ENCODE data around the gene CNTN5.

The CNTN5 gene

DNA sequence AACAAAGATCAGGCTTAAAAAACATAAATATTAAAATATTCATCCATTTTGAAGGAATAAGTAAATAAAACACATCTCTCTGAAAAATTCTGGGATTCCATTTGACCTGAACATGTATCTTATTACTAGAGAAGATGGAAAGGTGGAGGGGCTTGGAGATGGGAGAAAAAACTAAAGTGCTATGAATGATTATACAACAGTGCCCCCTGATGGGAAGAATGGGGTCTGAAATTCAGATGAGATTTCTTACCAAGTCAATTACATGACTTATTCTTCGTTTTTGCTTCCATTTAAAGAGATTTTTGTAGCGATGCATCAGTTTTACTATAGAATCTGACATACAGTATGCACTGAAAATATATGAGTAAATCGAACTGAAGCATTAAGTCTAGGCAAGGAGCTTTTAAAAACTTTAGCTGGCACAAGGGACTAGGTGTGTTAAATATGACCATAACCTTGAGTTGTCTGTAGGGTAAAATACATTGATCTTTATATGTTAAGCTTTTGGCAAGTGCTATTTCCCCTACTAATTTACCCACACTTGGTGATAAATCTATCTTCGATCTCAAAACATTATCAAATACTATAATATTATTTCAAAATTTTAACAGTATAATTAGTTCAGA is 718.8 kb downstream of the CNTN5 start:
- Histone ChIP-seq H3K9me3 (ENCODE audit: insufficient read depth, low read depth, low read length) (no peaks in the 10 kb centered on the region), H3K27me3 (ENCODE audit: insufficient read depth, low read length) (no peaks in the 10 kb centered on the region), H3K9ac (ENCODE audit: low read depth, low read length) (no peak overlapping the region), H3K36me3 (ENCODE audit: insufficient read depth, low read length) (no peaks in the 10 kb centered on the region), H3K4me1 (ENCODE audit: insufficient read depth, low read length) (no peaks in the 10 kb centered on the region), H3K27ac (ENCODE audit: low read depth, low read length) (no peak overlapping the region), H3K4me3 (ENCODE audit: low read length) (no peak overlapping the region)
- 51% methylated on average over 3 of the region's 4 CpGs for WGBS

DNA sequence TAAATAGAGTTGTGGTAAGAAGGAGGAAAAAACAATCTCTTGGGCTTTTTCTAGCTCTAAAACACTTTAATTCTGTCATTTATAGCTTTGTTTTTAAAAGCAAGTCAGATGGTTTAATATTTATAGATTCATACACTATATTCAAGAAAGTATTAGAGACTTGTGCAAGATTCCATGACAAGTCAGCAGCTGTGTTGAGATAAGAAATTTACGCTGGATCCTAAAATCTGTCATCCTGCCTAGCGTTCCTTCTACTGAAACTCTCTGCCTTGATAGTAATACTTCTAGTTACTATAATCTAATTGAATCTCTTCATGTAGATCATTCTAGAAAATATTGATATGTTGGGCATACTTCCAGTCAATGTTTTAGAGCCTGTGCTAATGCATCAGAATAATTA is 721.8 kb downstream of the CNTN5 start:
- no peaks in the 10 kb centered on the region for H3K27me3 ChIP-seq (ENCODE audit: insufficient read depth, low read length)
- WGBS: 71% methylated on average over 1 of the region's 2 CpGs
- no peaks in the 10 kb centered on the region for H3K36me3 ChIP-seq (ENCODE audit: insufficient read depth, low read length)
- no peak overlapping the region for H3K9ac ChIP-seq (ENCODE audit: low read depth, low read length)
- no peak overlapping the region for H3K4me3 ChIP-seq (ENCODE audit: low read length)
- no peak overlapping the region for H3K27ac ChIP-seq (ENCODE audit: low read depth, low read length)
- H3K9me3 ChIP-seq (ENCODE audit: insufficient read depth, low read depth, low read length): no peaks in the 10 kb centered on the region
- H3K4me1 ChIP-seq (ENCODE audit: insufficient read depth, low read length): no peaks in the 10 kb centered on the region

DNA sequence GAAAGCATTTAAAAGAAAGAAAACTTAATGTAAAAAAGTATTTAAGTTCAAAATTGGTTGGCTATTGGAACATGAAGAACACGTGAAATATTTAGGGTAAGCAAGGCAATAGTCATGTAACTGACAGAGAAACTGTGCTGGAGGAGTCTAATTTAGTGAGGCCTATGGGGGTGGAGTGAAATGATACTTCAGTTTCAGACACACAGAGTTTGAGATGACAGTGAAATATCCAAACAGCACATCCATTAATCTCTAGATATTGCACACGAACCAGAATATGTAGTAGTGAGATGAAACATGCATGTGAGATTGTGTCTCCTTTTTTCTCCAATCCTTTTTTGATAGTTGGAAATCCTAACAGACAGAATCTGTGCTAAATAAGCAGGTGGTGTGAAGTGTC is 739.0 kb downstream of the CNTN5 start:
- Histone ChIP-seq H3K27me3 (ENCODE audit: insufficient read depth, low read length) (no peaks in the 10 kb centered on the region), H3K9ac (ENCODE audit: low read depth, low read length) (no peak overlapping the region), H3K9me3 (ENCODE audit: insufficient read depth, low read depth, low read length) (no peaks in the 10 kb centered on the region), H3K4me1 (ENCODE audit: insufficient read depth, low read length) (no peaks in the 10 kb centered on the region), H3K4me3 (ENCODE audit: low read length) (no peak overlapping the region), H3K36me3 (ENCODE audit: insufficient read depth, low read length) (no peaks in the 10 kb centered on the region), H3K27ac (ENCODE audit: low read depth, low read length) (no peak overlapping the region)
- WGBS: 95% methylated on average over 2 of the region's 2 CpGs

DNA sequence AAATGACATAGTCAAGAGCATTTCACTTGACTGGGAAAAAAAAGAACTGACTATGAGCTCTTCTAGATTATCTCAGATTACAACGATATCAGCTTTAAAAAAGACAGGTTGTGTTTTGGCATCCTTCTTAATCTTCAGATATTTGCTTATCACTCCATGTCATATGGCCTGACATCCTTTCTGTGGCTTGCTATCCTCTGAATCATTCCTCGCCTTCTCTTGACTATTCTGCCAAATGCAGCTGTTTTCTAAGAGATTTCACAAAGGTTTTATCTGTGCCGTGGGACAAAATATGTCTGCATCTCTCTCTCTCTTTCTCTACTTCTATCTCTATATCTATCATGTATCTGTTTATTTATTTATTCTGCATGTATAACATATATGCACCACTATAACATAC is 746.1 kb downstream of the CNTN5 start:
- H3K9me3 ChIP-seq (ENCODE audit: insufficient read depth, low read depth, low read length): no peaks in the 10 kb centered on the region
- H3K9ac ChIP-seq (ENCODE audit: low read depth, low read length): no peak overlapping the region
- WGBS: 90% methylated on average over 3 of the region's 3 CpGs
- H3K36me3 ChIP-seq (ENCODE audit: insufficient read depth, low read length): no peaks in the 10 kb centered on the region
- no peak overlapping the region for H3K27ac ChIP-seq (ENCODE audit: low read depth, low read length)
- no peaks in the 10 kb centered on the region for H3K4me1 ChIP-seq (ENCODE audit: insufficient read depth, low read length)
- H3K4me3 ChIP-seq (ENCODE audit: low read length): no peak overlapping the region
- H3K27me3 ChIP-seq (ENCODE audit: insufficient read depth, low read length): no peaks in the 10 kb centered on the region

DNA sequence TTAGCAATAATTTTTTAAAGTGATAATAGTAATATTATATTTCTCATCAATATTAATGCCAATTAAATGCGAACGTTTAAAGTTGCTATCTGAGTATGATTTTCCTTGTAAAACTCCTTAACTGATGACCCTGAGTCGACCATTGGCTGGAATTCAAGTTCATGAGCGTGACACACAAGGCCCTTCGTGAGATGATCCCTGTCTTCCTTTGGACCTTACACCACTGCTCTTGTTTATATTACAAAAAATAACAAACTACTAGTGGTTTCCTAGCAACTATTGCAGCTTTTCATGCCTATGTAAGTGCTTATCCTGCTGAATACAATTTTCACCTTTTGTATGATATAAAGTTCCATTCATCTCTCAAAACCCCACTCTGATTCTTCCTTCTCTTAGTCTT is 752.9 kb downstream of the CNTN5 start:
- WGBS: 86% methylated on average over 5 of the region's 5 CpGs
- no peaks in the 10 kb centered on the region for H3K9me3 ChIP-seq (ENCODE audit: insufficient read depth, low read depth, low read length)
- no peaks in the 10 kb centered on the region for H3K36me3 ChIP-seq (ENCODE audit: insufficient read depth, low read length)

DNA sequence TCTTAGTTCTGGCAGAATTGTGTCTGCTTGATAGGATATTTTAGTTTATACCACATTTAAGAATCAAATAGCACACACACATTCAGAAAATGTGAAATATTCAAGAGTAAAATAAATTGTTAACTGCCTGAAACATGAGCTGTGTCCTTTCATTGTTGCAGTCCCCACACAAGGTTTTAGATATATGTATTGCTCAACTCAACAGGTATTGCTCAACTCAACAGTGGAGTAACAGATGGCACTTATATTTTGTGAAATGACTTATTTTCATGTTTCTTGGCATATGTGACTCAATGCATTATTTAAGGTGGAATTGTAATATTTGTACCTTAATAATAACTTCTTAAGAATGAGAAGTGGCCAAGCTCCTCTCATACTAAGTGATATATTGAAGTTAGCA is 760.3 kb downstream of the CNTN5 start:
- Histone ChIP-seq H3K9me3 (ENCODE audit: insufficient read depth, low read depth, low read length) (no peaks in the 10 kb centered on the region), H3K4me3 (ENCODE audit: low read length) (no peak overlapping the region), H3K36me3 (ENCODE audit: insufficient read depth, low read length) (no peaks in the 10 kb centered on the region), H3K9ac (ENCODE audit: low read depth, low read length) (no peak overlapping the region), H3K27ac (ENCODE audit: low read depth, low read length) (no peak overlapping the region), H3K4me1 (ENCODE audit: insufficient read depth, low read length) (no peaks in the 10 kb centered on the region), H3K27me3 (ENCODE audit: insufficient read depth, low read length) (no peaks in the 10 kb centered on the region)

More for the DNA sequence above, 752.9 kb downstream of the CNTN5 start:
- Histone ChIP-seq H3K27ac (ENCODE audit: low read depth, low read length) (no peak overlapping the region), H3K9ac (ENCODE audit: low read depth, low read length) (no peak overlapping the region), H3K27me3 (ENCODE audit: insufficient read depth, low read length) (no peaks in the 10 kb centered on the region), H3K4me1 (ENCODE audit: insufficient read depth, low read length) (no peaks in the 10 kb centered on the region), H3K4me3 (ENCODE audit: low read length) (no peak overlapping the region)

DNA sequence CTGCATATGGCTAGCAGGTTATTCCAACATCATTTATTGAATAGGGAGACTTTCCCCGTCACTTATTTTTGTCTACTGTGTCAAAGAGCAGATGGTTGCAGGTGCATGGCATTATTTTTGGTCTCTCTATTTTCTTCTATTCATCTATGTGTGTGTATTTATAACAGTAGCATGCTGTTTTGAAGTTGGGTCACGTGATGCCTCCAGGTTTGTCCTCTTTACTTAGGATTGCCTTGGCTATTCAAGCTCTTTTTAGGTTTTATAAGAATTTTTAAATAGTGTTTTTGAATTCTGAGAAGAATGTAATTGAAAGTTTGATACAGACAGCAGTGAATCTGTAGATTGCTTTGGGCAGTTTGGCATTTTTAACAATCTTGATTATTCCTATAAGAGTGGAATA is 770.6 kb downstream of the CNTN5 start:
- Histone ChIP-seq H3K4me3 (ENCODE audit: low read length) (no peak overlapping the region), H3K9me3 (ENCODE audit: insufficient read depth, low read depth, low read length) (no peaks in the 10 kb centered on the region), H3K4me1 (ENCODE audit: insufficient read depth, low read length) (no peaks in the 10 kb centered on the region), H3K27ac (ENCODE audit: low read depth, low read length) (no peak overlapping the region), H3K36me3 (ENCODE audit: insufficient read depth, low read length) (no peaks in the 10 kb centered on the region), H3K27me3 (ENCODE audit: insufficient read depth, low read length) (no peaks in the 10 kb centered on the region), H3K9ac (ENCODE audit: low read depth, low read length) (no peak overlapping the region)
- 73% methylated on average over 2 of the region's 2 CpGs for WGBS

DNA sequence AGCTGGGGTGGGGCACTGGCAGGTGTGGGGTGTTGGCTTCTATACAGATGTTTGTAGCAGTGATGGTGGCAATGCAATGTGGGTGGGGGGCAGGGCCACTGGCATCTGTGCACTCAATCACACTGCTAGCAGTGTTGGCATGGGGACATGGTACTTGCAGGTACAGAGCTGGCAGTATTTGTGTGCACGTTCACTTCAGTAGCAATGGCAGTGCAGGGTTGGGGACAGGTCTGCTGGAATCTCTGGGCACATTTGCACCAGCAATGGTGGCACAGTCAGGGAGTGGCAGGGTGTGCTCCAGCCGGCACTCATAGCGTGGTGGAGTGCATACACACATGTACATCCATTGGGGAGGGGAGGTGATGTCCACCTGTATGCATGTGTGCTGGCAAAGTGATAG is 775.2 kb downstream of the CNTN5 start:
- 94% methylated on average over 3 of the region's 3 CpGs for WGBS
- Histone ChIP-seq H3K4me1 (ENCODE audit: insufficient read depth, low read length) (no peaks in the 10 kb centered on the region), H3K27me3 (ENCODE audit: insufficient read depth, low read length) (no peaks in the 10 kb centered on the region), H3K9ac (ENCODE audit: low read depth, low read length) (no peak overlapping the region), H3K36me3 (ENCODE audit: insufficient read depth, low read length) (no peaks in the 10 kb centered on the region), H3K9me3 (ENCODE audit: insufficient read depth, low read depth, low read length) (no peaks in the 10 kb centered on the region), H3K27ac (ENCODE audit: low read depth, low read length) (no peak overlapping the region), H3K4me3 (ENCODE audit: low read length) (no peak overlapping the region)

DNA sequence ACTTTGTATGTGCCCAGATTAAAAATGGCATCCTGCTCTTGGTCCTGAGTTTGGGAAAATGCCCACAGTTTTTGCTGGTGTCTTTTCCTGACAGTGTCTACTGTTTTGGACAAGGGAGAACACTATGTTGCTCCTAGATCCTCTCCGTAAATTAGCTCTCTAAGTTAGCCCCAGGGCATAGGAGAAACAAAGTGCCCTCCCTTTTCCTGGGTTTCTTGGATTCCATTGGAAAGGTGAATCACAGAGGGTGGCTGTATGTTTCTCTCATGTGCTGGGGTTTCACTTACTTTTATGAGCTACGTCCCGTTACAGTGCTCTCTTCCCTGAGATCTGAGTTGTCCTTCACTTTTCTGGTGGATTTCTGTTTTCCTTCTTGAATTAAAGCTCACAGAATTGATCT is 782.8 kb downstream of the CNTN5 start:
- Histone ChIP-seq H3K36me3 (ENCODE audit: insufficient read depth, low read length) (no peaks in the 10 kb centered on the region), H3K4me3 (ENCODE audit: low read length) (no peak overlapping the region), H3K4me1 (ENCODE audit: insufficient read depth, low read length) (no peaks in the 10 kb centered on the region), H3K9ac (ENCODE audit: low read depth, low read length) (no peak overlapping the region), H3K9me3 (ENCODE audit: insufficient read depth, low read depth, low read length) (no peaks in the 10 kb centered on the region; the same call in 1 of the 2 replicates), H3K27me3 (ENCODE audit: insufficient read depth, low read length) (no peaks in the 10 kb centered on the region), H3K27ac (ENCODE audit: low read depth, low read length) (no peak overlapping the region)
- 95% methylated on average over 3 of the region's 3 CpGs for WGBS

DNA sequence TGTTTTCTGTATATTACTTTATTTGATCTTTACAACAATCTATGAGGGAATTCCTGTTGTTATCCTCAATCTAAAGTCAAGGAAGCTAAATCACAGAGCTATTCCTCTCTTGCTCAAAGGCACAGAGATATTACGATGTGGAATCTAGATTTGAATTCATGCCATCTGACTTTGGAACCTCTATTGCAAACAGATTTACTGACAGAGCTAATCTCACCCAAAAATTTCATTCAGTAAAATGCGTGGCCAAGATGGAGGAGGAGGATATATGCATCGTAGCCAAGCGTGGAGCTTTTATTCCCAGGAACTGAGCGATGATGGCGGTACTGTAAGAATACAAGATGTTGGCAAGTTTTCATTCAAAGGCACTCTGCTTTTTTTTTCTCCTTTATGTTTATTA is 791.8 kb downstream of the CNTN5 start:
- Histone ChIP-seq H3K4me1 (ENCODE audit: insufficient read depth, low read length) (no peaks in the 10 kb centered on the region; the same call in 1 of the 2 replicates), H3K4me3 (ENCODE audit: low read length) (no peak overlapping the region), H3K36me3 (ENCODE audit: insufficient read depth, low read length) (no peaks in the 10 kb centered on the region), H3K27me3 (ENCODE audit: insufficient read depth, low read length) (no peaks in the 10 kb centered on the region), H3K9ac (ENCODE audit: low read depth, low read length) (no peak overlapping the region), H3K9me3 (ENCODE audit: insufficient read depth, low read depth, low read length) (no peaks in the 10 kb centered on the region), H3K27ac (ENCODE audit: low read depth, low read length) (no peak overlapping the region)
- 96% methylated on average over 6 of the region's 6 CpGs for WGBS

DNA sequence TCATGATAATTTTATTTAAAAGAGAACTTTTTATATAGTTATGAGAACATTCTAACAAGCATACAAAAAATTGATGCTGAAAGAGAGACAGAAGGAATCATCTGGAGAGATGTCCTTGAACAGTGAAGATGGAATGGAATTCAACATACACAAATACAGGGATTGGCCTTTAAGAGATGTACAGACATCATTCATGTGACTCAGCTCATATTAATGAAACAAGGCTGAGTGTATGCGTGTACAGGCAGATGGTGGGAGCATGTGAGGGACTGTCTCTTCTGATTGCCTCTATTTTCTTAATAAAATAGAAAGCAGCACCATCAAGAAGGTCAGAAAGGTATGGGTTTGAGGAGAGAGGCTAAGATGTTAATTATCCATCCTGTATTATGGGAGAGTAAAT is 793.3 kb downstream of the CNTN5 start:
- H3K9ac ChIP-seq (ENCODE audit: low read depth, low read length): no peak overlapping the region

DNA sequence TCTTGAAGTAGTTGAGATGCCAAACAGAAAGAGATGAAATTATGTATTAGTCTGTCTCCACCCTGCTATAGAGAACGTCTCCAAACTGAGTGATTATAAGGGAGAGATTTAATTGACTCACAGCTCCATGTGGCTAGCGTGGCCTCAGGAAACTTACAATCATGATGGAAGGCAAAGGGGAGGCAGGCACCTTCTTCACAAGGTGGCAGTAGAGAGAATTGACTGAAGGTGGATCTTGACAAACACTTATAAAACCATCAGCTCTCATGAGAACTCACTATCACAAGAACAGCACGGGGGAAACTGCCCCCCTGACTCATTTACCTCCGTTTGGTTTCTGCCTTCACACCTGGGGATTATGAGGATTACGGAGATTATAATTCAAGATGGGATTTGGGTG is 794.0 kb downstream of the CNTN5 start:
- Histone ChIP-seq H3K9ac (ENCODE audit: low read depth, low read length) (no peak overlapping the region), H3K9me3 (ENCODE audit: insufficient read depth, low read depth, low read length) (no peaks in the 10 kb centered on the region), H3K27ac (ENCODE audit: low read depth, low read length) (no peak overlapping the region), H3K4me3 (ENCODE audit: low read length) (no peak overlapping the region), H3K27me3 (ENCODE audit: insufficient read depth, low read length) (no peaks in the 10 kb centered on the region), H3K4me1 (ENCODE audit: insufficient read depth, low read length) (no peaks in the 10 kb centered on the region; the same call in 1 of the 2 replicates), H3K36me3 (ENCODE audit: insufficient read depth, low read length) (no peaks in the 10 kb centered on the region)
- 88% methylated on average over 4 of the region's 5 CpGs for WGBS

More for the DNA sequence above, 793.3 kb downstream of the CNTN5 start:
- Histone ChIP-seq H3K9me3 (ENCODE audit: insufficient read depth, low read depth, low read length) (no peaks in the 10 kb centered on the region), H3K36me3 (ENCODE audit: insufficient read depth, low read length) (no peaks in the 10 kb centered on the region), H3K27ac (ENCODE audit: low read depth, low read length) (no peak overlapping the region), H3K27me3 (ENCODE audit: insufficient read depth, low read length) (no peaks in the 10 kb centered on the region), H3K4me3 (ENCODE audit: low read length) (no peak overlapping the region), H3K4me1 (ENCODE audit: insufficient read depth, low read length) (no peaks in the 10 kb centered on the region; the same call in 1 of the 2 replicates)
- 100% methylated on average over 1 of the region's 1 CpG for WGBS
